GM13977 (cell line): Measurements from ENCODE around the gene SYNE4.

Experiments used
- DNase-seq: peaks from one replicate; pipeline ENCODE4 v3.0.0; 2012; ENCODE audit warnings: low spot score
- in situ Hi-C: fragments of 300-500 bp; cut with MboI; formaldehyde crosslinking; loops from one replicate; pipeline ENCODE4 v1.12.0; 2022; ENCODE audit warnings: low sequenced_read_pairs, low pct_unique_long_range_greater_than_20kb, mixed read lengths, inconsistent platforms; ENCODE audit not compliant: unreplicated experiment
- TF ChIP-seq, protein P1 (sequence below): IDR thresholded peaks from 2 replicates; pipeline ENCODE4 v1.5.1; 2012; ENCODE audit warnings: mild to moderate bottlenecking, control low read depth; ENCODE audit not compliant: insufficient read depth; ENCODE audit errors: extremely low read depth, missing control alignments

Gene SYNE4

DNA sequence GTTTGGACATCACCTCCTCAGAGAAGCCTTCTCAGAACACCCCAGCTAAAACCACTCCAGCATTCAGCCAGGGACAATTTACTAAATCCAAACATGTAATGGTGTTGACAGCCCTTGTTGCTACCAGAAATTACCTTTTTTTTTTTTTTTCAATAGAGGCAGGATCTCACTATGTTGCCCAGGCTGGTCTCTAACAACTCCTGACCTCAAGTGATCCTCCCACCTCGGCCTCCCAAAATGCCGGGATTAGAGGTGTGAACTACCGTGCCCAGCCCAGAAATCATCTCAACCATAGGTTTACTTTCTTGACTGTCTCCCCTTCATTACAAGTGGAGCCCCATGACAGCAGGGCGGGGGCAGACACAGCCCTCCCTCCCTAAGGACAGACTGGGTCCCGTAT lies 14.8 kb upstream of the SYNE4 start:
- in situ Hi-C loops: no loop called here
- TF ChIP-seq, protein P1, sequence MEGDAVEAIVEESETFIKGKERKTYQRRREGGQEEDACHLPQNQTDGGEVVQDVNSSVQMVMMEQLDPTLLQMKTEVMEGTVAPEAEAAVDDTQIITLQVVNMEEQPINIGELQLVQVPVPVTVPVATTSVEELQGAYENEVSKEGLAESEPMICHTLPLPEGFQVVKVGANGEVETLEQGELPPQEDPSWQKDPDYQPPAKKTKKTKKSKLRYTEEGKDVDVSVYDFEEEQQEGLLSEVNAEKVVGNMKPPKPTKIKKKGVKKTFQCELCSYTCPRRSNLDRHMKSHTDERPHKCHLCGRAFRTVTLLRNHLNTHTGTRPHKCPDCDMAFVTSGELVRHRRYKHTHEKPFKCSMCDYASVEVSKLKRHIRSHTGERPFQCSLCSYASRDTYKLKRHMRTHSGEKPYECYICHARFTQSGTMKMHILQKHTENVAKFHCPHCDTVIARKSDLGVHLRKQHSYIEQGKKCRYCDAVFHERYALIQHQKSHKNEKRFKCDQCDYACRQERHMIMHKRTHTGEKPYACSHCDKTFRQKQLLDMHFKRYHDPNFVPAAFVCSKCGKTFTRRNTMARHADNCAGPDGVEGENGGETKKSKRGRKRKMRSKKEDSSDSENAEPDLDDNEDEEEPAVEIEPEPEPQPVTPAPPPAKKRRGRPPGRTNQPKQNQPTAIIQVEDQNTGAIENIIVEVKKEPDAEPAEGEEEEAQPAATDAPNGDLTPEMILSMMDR: no peak
- no peak for DNase-seq

DNA sequence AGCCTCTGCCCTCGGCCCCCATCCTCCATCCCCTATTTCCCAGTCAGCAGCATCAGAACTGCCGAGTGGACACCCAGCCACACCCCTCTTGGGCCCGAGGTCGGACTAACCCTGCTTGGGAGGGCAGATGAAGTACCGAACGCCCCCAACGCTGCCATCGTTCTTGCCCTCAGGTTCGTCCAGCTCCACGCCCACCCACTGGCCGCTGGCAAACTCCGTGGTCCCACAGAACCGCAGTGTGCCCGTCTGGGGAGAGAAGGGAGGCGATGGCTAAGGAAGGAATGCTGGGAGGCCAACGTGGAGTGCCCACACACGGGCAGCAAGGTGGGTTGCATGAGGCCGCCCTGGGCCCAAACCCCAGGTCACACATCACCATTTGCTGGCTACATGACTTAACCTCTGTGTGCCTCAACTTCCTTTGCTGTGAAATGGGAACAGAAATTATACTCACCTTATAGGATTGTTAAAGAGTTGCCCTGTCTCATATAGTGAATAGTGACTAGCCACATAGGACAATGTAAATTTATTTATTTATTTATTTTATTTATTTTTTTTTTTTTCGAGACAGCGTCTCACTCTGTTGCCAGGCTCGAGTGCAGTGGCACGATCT lies 10.6 kb upstream of the SYNE4 start:
- no peak for DNase-seq
- in situ Hi-C loops: no loop called here
- TF ChIP-seq, protein P1: no peak

DNA sequence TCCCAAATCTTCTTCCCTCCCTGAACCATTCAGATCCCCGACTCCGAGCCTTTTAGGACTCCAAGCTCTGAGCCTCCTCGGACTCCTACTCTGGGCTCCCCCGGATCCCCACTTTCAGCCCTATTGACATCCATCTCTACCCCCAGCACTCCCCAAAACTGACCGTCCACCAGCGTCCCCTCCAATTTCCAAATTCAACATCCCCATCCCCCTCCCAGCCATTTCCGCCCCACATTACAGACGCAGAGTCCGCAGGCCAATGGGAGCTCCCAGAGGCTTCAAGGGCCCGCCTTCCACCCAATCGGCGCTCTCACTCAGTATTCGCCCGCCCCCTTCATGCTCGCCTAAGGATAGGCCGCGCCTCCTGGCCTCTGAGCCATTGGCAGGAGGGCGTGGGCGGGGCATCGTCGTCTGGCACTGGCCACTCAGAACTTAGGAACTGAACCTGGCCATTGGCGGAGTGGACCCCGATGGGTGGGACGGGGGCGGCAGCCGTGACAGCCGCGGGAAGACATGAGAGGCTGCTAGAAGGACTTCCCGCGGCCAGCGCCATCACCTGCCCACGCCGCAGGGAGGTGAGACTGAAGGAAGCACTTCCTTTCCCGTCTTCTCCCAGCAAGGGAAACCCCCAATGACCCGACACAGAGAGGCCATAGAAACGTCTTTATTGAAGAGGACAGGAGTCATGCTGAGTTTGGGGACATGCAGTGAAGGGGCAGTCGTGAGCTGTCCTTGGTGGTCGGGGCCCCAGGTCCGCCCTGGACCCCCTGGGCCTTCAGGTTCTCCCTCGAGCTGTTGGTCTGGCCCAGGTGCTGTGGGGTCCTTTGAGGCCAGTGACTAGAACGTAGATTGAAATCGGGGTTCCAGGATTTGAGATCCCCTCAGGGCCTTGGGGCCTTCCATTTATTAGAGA lies 5.7 kb upstream of the SYNE4 start, which contains the start of gene ALKBH6:
Gene ALKBH6, minus strand, starts transcription at position 202 of the 913 bp plus-strand sequence. CDS start 816 bp downstream, outside the sequence.
- DNase-seq: peak; percentile 99
- in situ Hi-C loops: no loop called here
- TF ChIP-seq, protein P1: no peak

DNA sequence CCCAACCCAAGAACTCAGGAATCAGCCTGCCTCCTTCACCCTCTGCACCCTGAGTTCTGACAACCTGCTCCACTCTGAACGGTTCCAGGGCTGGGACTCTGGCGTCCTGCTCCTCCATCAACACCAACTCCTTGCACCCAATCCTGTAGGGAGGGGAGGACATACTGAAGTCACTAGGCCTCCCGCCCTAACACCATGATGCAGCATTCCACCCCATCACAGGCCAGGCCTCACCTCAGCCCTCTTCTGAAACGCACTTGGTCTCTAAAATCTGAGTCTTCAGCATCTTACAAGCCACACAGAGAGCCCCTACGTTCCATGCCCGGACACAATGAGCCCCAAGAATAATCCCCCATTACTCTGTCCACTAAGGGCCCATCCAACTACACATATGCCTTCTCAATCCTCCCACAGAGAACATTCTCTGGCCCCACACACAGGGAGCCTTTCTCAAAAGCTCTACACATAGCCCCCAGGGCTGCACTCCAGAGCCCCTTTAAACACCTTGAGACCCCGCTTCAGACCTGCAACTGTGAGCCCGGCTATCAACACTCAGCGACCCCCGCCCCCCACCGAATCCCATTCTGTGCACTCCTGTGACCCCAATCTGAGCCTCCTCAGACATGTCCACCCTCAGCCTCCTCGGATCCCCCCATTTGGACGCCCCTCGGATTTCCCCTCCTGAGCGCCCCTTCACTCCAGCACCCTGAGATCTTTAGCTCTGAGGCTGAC lies 4.8 kb upstream of the SYNE4 start:
- TF ChIP-seq, protein P1: no peak
- in situ Hi-C loops: no loop called here
- no peak for DNase-seq

DNA sequence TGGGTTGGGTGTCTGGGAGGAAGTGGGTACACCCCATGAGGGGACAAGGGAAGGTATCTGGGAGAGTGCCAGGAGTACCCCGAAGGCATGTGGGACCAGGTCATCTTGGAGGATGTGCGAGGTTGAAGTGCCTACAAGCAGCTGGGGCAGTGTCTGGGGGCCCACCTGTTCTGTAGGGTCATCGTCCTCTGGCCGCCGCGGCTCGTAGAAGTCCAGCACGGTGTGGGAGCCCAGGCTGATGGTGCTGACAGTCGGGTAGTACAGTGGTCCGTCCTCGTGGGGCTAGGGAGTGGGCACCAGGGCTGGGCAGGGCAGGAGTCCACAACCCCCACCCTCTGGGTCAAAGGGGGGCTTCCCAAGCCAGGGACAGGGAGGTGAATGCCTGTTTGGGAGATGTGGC lies 1.8 kb upstream of the SYNE4 start:
- TF ChIP-seq, protein P1: no peak
- in situ Hi-C loops: no loop called here
- no peak for DNase-seq

DNA sequence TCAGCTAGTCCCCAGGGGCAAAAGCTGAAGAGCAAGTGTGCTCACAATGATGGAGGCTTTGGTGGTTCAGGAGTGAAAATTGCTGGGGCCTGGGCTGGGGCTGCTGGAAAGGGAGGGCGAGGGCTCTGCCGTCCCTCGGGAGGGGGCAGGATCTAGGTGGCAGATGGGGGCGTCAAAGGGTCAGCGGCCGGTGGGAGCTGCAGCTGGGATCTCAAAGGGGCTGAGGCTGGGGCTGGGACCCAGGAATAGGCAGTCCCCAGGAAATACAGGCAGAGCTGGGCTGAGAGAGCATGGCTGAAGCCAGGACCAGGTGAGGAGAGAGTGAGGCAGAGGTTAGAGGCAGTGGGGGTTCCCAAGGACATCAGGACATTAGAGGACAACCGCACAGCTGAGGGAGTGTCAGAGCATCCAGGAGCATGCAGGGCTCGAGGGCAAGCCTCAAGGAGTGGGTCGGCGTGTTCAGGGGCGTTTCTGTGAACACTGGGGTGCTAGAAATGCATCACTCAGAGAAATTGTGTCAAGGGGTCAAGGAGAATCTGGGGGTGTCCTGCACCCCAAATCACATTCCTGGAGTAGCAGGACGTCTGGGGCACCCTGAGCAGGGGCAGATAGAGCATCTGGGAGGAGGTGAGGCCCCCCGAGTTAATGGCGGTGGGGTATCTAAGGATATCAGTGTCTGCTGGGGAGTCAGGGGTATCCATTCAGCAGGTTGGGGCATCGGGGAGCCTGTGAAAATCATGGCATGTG lies 1.2 kb upstream of the SYNE4 start:
- in situ Hi-C loops: no loop called here
- TF ChIP-seq, protein P1: no peak

More for the DNA sequence above, 1.2 kb upstream of the SYNE4 start:
- DNase-seq: no peak
